ENCODE results near the gene SLC38A2. TPM values are rescaled to one million over a fixed set of nuclear protein-coding genes. Genes with fewer than 3 reads are reported as not detected.

SLC38A2 gene
- total RNA-seq, 1 experiment from 2014 or later, result 453 TPM

GRCh38 chr12:46366771-46367170 is 5.8 kb downstream of the SLC38A2 start:
- Mint-ChIP-seq H3K4me1 (peaks cover 26 to 32% of the 10 kb centered on the region in 2 experiments), H3K27me3 (ENCODE audit: low read depth) (no peaks in the 10 kb centered on the region; the same call in 1 of the 2 replicates), H3K4me3 (0 out of 5 replicates have a peak overlapping the region, but pooled peaks of 1 of the 2 experiments have one; percentile 57), H3K9me3 (peaks cover 0 to 2% of the 10 kb centered on the region in 2 experiments; a peak in 1 of 5 replicates), H3K27ac (no peak overlapping the region), H3K36me3 (ENCODE audit: insufficient read depth in 1 of 3, low read depth in 3 of 3) (peaks cover 85 to 98% (median 92%) of the 10 kb centered on the region in 3 experiments)
- Histone ChIP-seq H3K18ac (ENCODE audit: insufficient read length, low read depth, low read length) (no peak overlapping the region), H2BK20ac (ENCODE audit: low read depth, low read length, poor library complexity, severe bottlenecking) (no peak overlapping the region), H3K4me1 (ENCODE audit: insufficient read depth, low read length) (no peaks in the 10 kb centered on the region), H2AFZ (ENCODE audit: low read length) (no peak overlapping the region), H4K5ac (ENCODE audit: insufficient read length, low read depth, low read length) (no peak overlapping the region), H3K56ac (ENCODE audit: insufficient read length, low read depth, low read length) (no peak overlapping the region), H3K4ac (ENCODE audit: low read depth, low read length) (no peak overlapping the region), H3K23me2 (ENCODE audit: insufficient read length, low read depth, low read length, poor library complexity, severe bottlenecking) (no peaks in the 10 kb centered on the region), H4K8ac (replicated peaks; ENCODE audit: insufficient read length, low read depth, low read length) (no peak overlapping the region), H2BK12ac (ENCODE audit: insufficient read length, low read depth, low read length) (no peak overlapping the region), H4K20me1 (ENCODE audit: control insufficient read depth, insufficient read depth, insufficient read length) (peaks cover 2% of the 10 kb centered on the region), H2BK5ac (ENCODE audit: insufficient read length, low read length) (no peak overlapping the region), H4K91ac (ENCODE audit: insufficient read length, low read depth, low read length) (no peak overlapping the region), H3K9ac (ENCODE audit: extremely low read depth, insufficient read length, low read length) (no peak overlapping the region), H2BK120ac (ENCODE audit: low read depth, low read length, poor library complexity, severe bottlenecking) (no peak overlapping the region), H2AK5ac (ENCODE audit: insufficient read length, low read length) (no peak overlapping the region), H3T11ph (ENCODE audit: low read length) (no peak overlapping the region), H3K27me3 (ENCODE audit: insufficient read depth, low read length) (no peaks in the 10 kb centered on the region), H3K79me1 (ENCODE audit: insufficient read depth, low read depth, low read length, poor library complexity, severe bottlenecking) (peaks cover 4% of the 10 kb centered on the region), H3K9me3 (ENCODE audit: control insufficient read depth, low read depth, low read length) (no peaks in the 10 kb centered on the region), H3K27ac (ENCODE audit: insufficient read length, low read depth, low read length) (no peak overlapping the region), H3K79me2 (ENCODE audit: insufficient read depth, low read length) (peaks cover 16% of the 10 kb centered on the region; the same call in 1 of the 2 replicates), H3K23ac (ENCODE audit: insufficient read length, low read depth, low read length) (no peak overlapping the region), H3K4me2 (ENCODE audit: insufficient read depth, insufficient read length, low read length) (no peak overlapping the region), H2BK15ac (ENCODE audit: low read depth, low read length) (no peak overlapping the region), H3K14ac (ENCODE audit: insufficient read depth, low read length) (no peak overlapping the region)
- TF ChIP-seq CTCF (conservative IDR thresholded peaks at IDR 0.05), result no peak
- no peak for DNase-seq
- no CpG with 5 or more reads among the region's 5 CpGs for WGBS (ENCODE audit: extremely low coverage, insufficient read length, low lambda C conversion rate)
